LNCaP clone FGC (cell line): ENCODE data around the gene METTL8.

Experiments used
- DNase-seq: peaks from one replicate; pipeline ENCODE4 v3.0.0-alpha.2; 2011; ENCODE audit warnings: low read depth
- H3K4me3 ChIP-seq: 2 replicates; pipeline ENCODE4 v1.5.1; 2011; ENCODE audit warnings: mild to moderate bottlenecking, low read depth, low read length, control low read depth
- TF ChIP-seq, protein P1 (sequence below): IDR thresholded peaks from 2 replicates; pipeline ENCODE4 v1.5.1; 2012; ENCODE audit warnings: mild to moderate bottlenecking; ENCODE audit not compliant: control insufficient read depth, insufficient read depth; ENCODE audit errors: extremely low read depth

METTL8 gene

DNA sequence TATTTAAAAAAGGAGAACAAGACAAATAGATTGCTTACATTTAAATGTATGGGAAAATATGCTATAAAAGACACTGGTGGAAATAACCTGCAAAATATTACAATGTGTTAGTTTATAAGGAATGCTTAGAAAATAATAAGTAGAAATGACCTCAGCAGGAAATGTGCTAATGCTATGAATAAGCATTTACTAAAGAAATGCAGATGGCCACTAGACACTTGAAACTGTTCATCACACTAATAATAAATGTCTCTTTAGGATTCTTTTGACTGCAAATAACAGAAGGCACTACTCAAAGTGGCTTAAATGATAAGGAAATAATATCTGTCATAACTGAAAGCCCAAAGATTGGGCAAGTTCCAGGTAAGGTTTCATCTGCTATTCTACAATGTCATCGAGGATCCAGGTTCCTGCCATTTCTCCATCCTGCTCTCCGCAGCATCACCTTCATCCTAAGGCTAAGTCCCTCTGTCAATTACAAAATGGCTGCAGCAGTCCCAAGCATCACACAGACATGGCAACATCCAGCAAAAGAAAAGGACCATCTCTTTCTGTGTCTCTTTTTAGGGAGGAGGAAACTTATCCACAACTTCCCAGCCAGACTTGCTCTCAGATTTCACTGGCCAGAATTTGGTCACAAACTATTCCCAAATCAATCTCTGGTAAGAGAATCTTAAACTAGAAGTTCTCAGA is 21.9 kb downstream of the METTL8 start:
- TF ChIP-seq, protein P1, sequence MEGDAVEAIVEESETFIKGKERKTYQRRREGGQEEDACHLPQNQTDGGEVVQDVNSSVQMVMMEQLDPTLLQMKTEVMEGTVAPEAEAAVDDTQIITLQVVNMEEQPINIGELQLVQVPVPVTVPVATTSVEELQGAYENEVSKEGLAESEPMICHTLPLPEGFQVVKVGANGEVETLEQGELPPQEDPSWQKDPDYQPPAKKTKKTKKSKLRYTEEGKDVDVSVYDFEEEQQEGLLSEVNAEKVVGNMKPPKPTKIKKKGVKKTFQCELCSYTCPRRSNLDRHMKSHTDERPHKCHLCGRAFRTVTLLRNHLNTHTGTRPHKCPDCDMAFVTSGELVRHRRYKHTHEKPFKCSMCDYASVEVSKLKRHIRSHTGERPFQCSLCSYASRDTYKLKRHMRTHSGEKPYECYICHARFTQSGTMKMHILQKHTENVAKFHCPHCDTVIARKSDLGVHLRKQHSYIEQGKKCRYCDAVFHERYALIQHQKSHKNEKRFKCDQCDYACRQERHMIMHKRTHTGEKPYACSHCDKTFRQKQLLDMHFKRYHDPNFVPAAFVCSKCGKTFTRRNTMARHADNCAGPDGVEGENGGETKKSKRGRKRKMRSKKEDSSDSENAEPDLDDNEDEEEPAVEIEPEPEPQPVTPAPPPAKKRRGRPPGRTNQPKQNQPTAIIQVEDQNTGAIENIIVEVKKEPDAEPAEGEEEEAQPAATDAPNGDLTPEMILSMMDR: no peak
- DNase-seq: no peak
- H3K4me3 ChIP-seq: no peak overlapping the region

- no peak for DNase-seq
- no peak overlapping the region for H3K4me3 ChIP-seq
- TF ChIP-seq, protein P1: no peak
Measured at GRCh38 chr2:171411214-171411613, 22.6 kb downstream of the METTL8 start.

- H3K4me3 ChIP-seq: no peak overlapping the region
- TF ChIP-seq, protein P1: no peak
- DNase-seq: peak; percentile 41
Measured at GRCh38 chr2:171410624-171411023, 23.2 kb downstream of the METTL8 start.

GRCh38 chr2:171410101-171410500 is 23.7 kb downstream of the METTL8 start:
- no peak overlapping the region for H3K4me3 ChIP-seq
- TF ChIP-seq, protein P1: no peak
- peak; percentile 60 for DNase-seq

GRCh38 chr2:171409436-171409971 is 24.3 kb downstream of the METTL8 start:
- no peak overlapping the region for H3K4me3 ChIP-seq
- TF ChIP-seq, protein P1: no peak
- DNase-seq: no peak

- TF ChIP-seq, protein P1: no peak
- no peak overlapping the region for H3K4me3 ChIP-seq
- no peak for DNase-seq
Measured at GRCh38 chr2:171407676-171408044, 26.1 kb downstream of the METTL8 start.
